IPS-NIHi11 (cell line): ENCODE data around the gene ANKFN1.
"Not testable (repeated sequence)": the region's sequence is repeated elsewhere in the genome, so short reads cannot be mapped to it uniquely, and the experiment has no call there.

Experiments used
- DNase-seq: peaks from one replicate; pipeline ENCODE4 v3.0.0; 2012; ENCODE audit warnings: mixed read lengths, low spot score

The ANKFN1 gene

GRCh38 chr17:56325313-56326000, 172.2 kb downstream of the ANKFN1 start:
- DNase-seq, result no peak

- no peak for DNase-seq
Observed at GRCh38 chr17:56326001-56326359, 172.7 kb downstream of the ANKFN1 start.

GRCh38 chr17:56347639-56348038, 194.4 kb downstream of the ANKFN1 start:
- no peak for DNase-seq

- DNase-seq, result no peak
Observed at GRCh38 chr17:56350592-56350991, 197.3 kb downstream of the ANKFN1 start.

- no peak for DNase-seq
Observed at GRCh38 chr17:56351675-56352074, 198.4 kb downstream of the ANKFN1 start.

GRCh38 chr17:56358651-56359050, 205.4 kb downstream of the ANKFN1 start:
- no peak for DNase-seq

GRCh38 chr17:56359518-56359917, 206.2 kb downstream of the ANKFN1 start:
- no peak for DNase-seq

GRCh38 chr17:56367366-56367765, 214.1 kb downstream of the ANKFN1 start:
- peak; percentile 11 for DNase-seq

GRCh38 chr17:56373981-56374833, 220.9 kb downstream of the ANKFN1 start:
- no peak for DNase-seq

- no peak for DNase-seq
Observed at GRCh38 chr17:56389356-56389755, 236.1 kb downstream of the ANKFN1 start.

GRCh38 chr17:56392321-56392720, 239.0 kb downstream of the ANKFN1 start:
- no peak for DNase-seq

- no peak for DNase-seq
Observed at GRCh38 chr17:56393156-56393555, 239.9 kb downstream of the ANKFN1 start.

GRCh38 chr17:56395787-56396186, 242.5 kb downstream of the ANKFN1 start:
- DNase-seq, result no peak

GRCh38 chr17:56407086-56407485, 253.8 kb downstream of the ANKFN1 start:
- DNase-seq, result no peak

- DNase-seq, result not testable (repeated sequence)
Observed at GRCh38 chr17:56412356-56412755, 259.1 kb downstream of the ANKFN1 start.

- no peak for DNase-seq
Observed at GRCh38 chr17:56416682-56417351, 263.5 kb downstream of the ANKFN1 start.

- DNase-seq, result no peak
Observed at GRCh38 chr17:56424005-56424404, 270.7 kb downstream of the ANKFN1 start.

GRCh38 chr17:56424543-56425044, 271.3 kb downstream of the ANKFN1 start:
- DNase-seq, result no peak

GRCh38 chr17:56425483-56425882, 272.2 kb downstream of the ANKFN1 start:
- no peak for DNase-seq

GRCh38 chr17:56426901-56427300, 273.6 kb downstream of the ANKFN1 start:
- no peak for DNase-seq

GRCh38 chr17:56431736-56432135, 278.5 kb downstream of the ANKFN1 start:
- DNase-seq, result peak; percentile 20

GRCh38 chr17:56432443-56432842, 279.2 kb downstream of the ANKFN1 start:
- no peak for DNase-seq

- no peak for DNase-seq
Observed at GRCh38 chr17:56434610-56435009, 281.3 kb downstream of the ANKFN1 start.
